LNCAP (cell line): ENCODE results near the gene COA8.

Experiments
- TF ChIP-seq, protein P1 (sequence below): fragments of 450-650 bp; IDR thresholded peaks from 2 replicates; pipeline ENCODE4 v1.5.1; 2017; ENCODE audit warnings: mild to moderate bottlenecking

The COA8 gene

GRCh38 chr14:103522649-103523574, 39.8 kb upstream of the COA8 start, which contains the start of gene CKB:
CKB (minus strand) TSS chr14:103522830; CDS start chr14:103522493, 337 bp downstream.
- TF ChIP-seq, protein P1, sequence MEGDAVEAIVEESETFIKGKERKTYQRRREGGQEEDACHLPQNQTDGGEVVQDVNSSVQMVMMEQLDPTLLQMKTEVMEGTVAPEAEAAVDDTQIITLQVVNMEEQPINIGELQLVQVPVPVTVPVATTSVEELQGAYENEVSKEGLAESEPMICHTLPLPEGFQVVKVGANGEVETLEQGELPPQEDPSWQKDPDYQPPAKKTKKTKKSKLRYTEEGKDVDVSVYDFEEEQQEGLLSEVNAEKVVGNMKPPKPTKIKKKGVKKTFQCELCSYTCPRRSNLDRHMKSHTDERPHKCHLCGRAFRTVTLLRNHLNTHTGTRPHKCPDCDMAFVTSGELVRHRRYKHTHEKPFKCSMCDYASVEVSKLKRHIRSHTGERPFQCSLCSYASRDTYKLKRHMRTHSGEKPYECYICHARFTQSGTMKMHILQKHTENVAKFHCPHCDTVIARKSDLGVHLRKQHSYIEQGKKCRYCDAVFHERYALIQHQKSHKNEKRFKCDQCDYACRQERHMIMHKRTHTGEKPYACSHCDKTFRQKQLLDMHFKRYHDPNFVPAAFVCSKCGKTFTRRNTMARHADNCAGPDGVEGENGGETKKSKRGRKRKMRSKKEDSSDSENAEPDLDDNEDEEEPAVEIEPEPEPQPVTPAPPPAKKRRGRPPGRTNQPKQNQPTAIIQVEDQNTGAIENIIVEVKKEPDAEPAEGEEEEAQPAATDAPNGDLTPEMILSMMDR: no peak

- TF ChIP-seq, protein P1: no peak
Observed at GRCh38 chr14:103523575-103523954, 39.2 kb upstream of the COA8 start.

- TF ChIP-seq, protein P1: no peak
Observed at GRCh38 chr14:103524002-103524935, 38.5 kb upstream of the COA8 start.

DNA sequence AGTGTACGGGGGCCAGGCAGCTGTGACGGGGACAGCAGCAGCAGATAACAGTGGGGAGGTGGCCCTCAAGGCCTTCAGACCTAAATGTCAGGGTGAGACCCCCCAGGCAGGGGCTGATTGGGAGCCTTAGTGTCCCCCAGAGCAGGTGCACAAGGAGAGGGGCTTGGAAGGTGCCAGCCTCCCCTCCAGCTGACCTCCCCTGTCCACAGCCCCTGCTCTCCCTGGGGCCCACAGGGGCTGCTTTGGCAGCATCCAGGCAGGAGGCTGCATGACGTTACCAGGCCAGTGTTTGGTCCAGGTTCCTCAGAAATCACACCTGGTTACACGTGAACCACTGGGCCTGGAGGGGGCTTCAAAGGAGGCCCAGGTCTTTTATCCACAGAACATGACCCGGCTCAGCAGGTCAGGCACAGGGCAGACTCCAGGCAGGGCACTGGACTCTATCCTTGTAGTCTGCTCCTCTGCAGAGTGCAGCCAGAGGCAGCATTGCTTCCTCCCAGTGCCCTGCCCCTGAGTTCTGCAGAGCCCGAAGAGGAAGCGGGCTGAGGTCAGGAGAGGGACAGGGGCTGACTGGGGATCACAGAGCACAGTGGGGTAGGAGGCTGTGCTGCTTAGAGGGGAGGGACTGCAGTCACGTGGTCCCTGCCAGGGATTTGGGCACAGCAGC, 36.4 kb upstream of the COA8 start:
- TF ChIP-seq, protein P1: no peak

DNA sequence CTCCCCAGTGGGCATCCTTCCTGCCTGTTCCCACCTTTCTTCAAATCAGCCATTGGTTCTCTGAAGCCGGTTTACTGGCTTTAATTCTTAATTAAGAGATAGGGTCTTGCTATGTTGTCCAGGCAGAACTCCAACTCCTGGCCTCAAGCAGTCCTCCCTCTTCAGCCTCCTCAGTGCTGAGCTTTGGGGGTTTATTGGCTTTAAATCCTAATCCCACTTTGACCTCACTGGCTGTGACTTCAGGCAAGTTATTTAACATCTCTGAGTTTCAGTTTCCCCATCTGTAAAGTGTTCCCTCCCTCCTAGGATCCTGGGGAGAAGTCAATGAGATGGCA, 35.9 kb upstream of the COA8 start:
- TF ChIP-seq, protein P1: no peak

DNA sequence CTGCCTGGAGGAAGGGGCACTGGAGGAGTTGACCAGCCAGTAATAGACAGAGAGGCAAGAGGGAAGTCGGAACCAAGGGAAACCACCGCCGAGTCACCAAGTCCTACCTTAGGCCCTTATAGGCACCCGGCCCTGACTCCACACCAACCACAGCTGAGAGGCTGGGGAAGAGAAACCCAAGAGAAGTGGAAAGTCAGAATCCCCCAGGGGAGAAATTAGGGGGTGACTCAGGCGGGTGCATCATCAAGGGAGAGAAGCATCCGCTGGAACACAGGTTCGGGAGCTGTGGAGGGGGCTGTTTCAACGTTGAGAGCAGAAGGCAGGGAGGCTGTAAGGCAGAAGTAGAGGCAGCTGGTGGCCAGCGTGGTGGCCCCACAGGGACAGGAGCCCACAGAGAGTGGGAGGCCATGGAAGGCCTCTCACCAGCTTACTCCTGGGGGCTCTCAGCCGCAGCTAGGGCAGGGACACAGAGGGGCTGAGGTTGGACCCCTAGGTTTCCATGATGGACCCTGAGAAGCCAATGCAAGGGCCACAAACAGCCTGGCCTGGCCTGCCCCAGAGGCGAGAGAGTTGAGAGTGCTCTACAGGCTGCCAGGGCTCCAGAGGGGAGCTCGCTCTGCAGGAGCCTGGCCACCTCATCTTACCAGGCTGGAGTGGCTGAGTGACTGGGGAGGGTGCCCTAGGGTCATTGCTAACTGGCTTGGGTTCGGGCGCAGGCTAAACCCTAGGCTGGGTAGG, 35.2 kb upstream of the COA8 start:
- TF ChIP-seq, protein P1: no peak
